SK-N-DZ (cell line): ENCODE data around the gene TNFSF11.
"Not testable (repeated sequence)": the region's sequence is repeated elsewhere in the genome, so short reads cannot be mapped to it uniquely, and the experiment has no call there.

Source experiments
- DNase-seq: peaks from one replicate; pipeline ENCODE4 v3.0.0-alpha.2; 2015; ENCODE audit warnings: low spot score

Gene TNFSF11

GRCh38 chr13:42560320-42560719 is 13.6 kb upstream of the TNFSF11 start:
- DNase-seq, result not testable (repeated sequence)

GRCh38 chr13:42561752-42562467 is 12.0 kb upstream of the TNFSF11 start:
- DNase-seq, result no peak

- DNase-seq, result no peak
These were observed 6.0 kb upstream of the TNFSF11 start for GRCh38 chr13:42567906-42568305.

- no peak for DNase-seq
These were observed 4.2 kb upstream of the TNFSF11 start for GRCh38 chr13:42569576-42570344.

- DNase-seq, result no peak
These were observed 2.1 kb upstream of the TNFSF11 start for GRCh38 chr13:42571895-42572294.

- DNase-seq, result no peak
These were observed 721 bp downstream of the TNFSF11 start for GRCh38 chr13:42574435-42575311.

GRCh38 chr13:42575938-42576337 is 2.0 kb downstream of the TNFSF11 start:
- DNase-seq, result no peak

- no peak for DNase-seq
These were observed 3.6 kb downstream of the TNFSF11 start for GRCh38 chr13:42577538-42577937.

- DNase-seq, result no peak
These were observed 6.7 kb downstream of the TNFSF11 start for GRCh38 chr13:42580644-42581043.

GRCh38 chr13:42581427-42581826 is 7.5 kb downstream of the TNFSF11 start:
- no peak for DNase-seq

GRCh38 chr13:42591602-42592001 is 17.6 kb downstream of the TNFSF11 start:
- no peak for DNase-seq

GRCh38 chr13:42592915-42593900 is 19.3 kb downstream of the TNFSF11 start:
- DNase-seq, result no peak

- peak; percentile 69 for DNase-seq
These were observed 20.7 kb downstream of the TNFSF11 start for GRCh38 chr13:42594481-42595252.

GRCh38 chr13:42595253-42595571 is 21.3 kb downstream of the TNFSF11 start:
- DNase-seq, result no peak

- no peak for DNase-seq
These were observed 23.6 kb downstream of the TNFSF11 start for GRCh38 chr13:42597505-42597904.

GRCh38 chr13:42600943-42601342 is 27.0 kb downstream of the TNFSF11 start:
- DNase-seq, result no peak

- DNase-seq, result no peak
These were observed 29.0 kb downstream of the TNFSF11 start for GRCh38 chr13:42602906-42603305.

GRCh38 chr13:42603571-42603970 is 29.6 kb downstream of the TNFSF11 start:
- no peak for DNase-seq

GRCh38 chr13:42607546-42607945 is 33.6 kb downstream of the TNFSF11 start:
- DNase-seq, result no peak

GRCh38 chr13:42610649-42611048 is 36.7 kb downstream of the TNFSF11 start:
- DNase-seq, result no peak
